ENCODE data around the gene SLC4A5.

DNA sequence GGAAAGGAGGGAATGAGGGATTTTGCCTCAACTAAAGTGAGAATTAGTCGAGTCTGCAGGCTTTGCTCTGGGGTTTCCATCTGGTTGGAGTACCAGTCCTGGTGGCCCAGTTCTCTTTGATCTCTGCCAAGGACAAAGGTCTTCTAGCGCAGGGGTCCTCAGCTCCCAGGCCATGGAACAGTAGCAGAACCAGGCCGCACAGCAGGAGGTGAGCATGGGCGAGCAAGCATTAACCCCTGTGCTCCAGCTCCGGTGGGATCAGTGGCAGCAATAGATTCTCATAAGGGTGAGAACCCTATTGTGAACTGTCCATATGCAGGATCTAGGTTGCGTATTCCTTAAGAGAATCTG lies 120.9 kb downstream of the SLC4A5 start:
- TF ChIP-seq, protein P1, sequence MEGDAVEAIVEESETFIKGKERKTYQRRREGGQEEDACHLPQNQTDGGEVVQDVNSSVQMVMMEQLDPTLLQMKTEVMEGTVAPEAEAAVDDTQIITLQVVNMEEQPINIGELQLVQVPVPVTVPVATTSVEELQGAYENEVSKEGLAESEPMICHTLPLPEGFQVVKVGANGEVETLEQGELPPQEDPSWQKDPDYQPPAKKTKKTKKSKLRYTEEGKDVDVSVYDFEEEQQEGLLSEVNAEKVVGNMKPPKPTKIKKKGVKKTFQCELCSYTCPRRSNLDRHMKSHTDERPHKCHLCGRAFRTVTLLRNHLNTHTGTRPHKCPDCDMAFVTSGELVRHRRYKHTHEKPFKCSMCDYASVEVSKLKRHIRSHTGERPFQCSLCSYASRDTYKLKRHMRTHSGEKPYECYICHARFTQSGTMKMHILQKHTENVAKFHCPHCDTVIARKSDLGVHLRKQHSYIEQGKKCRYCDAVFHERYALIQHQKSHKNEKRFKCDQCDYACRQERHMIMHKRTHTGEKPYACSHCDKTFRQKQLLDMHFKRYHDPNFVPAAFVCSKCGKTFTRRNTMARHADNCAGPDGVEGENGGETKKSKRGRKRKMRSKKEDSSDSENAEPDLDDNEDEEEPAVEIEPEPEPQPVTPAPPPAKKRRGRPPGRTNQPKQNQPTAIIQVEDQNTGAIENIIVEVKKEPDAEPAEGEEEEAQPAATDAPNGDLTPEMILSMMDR (conservative IDR thresholded peaks at IDR 0.05): no peak
- TF ChIP-seq ZFX (IDR thresholded peaks at IDR 0.05): no peak
